Hepatocyte (in vitro differentiated cells): ENCODE results near the gene PLSCR1. TPM values are rescaled to one million over a fixed set of nuclear protein-coding genes. Genes with fewer than 3 reads are reported as not detected.

Experiments
- DNase-seq: peaks from one replicate; pipeline ENCODE4 v3.0.0-alpha.2; 2016; ENCODE audit warnings: low spot score
- H2AFZ ChIP-seq: fragments of 200-600 bp; sonication (generic); 2 replicates; pipeline ENCODE4 v1.6.0; 2016; ENCODE audit warnings: antibody characterized with exemption, mild to moderate bottlenecking
- H3K27ac ChIP-seq: fragments of 200-600 bp; sonication (generic); 2 replicates; pipeline ENCODE4 v1.5.1; 2016; ENCODE audit warnings: mild to moderate bottlenecking
- H3K27me3 ChIP-seq: fragments of 200-600 bp; sonication (generic); 2 replicates; pipeline ENCODE4 v1.6.1; 2016
- H3K36me3 ChIP-seq: fragments of 200-600 bp; sonication (generic); replicated peaks from 2 replicates; pipeline ENCODE4 v1.5.1; 2016; ENCODE audit warnings: low read depth; ENCODE audit not compliant: insufficient read depth
- H3K4me1 ChIP-seq: fragments of 200-600 bp; sonication (generic); 2 replicates; pipeline ENCODE4 v1.5.1; 2016; ENCODE audit warnings: mild to moderate bottlenecking, moderate library complexity; ENCODE audit not compliant: insufficient read depth
- H3K4me2 ChIP-seq: fragments of 200-600 bp; sonication (generic); 2 replicates; pipeline ENCODE4 v1.6.0; 2016
- H3K4me3 ChIP-seq: fragments of 200-600 bp; sonication (generic); 2 replicates; pipeline ENCODE4 v1.5.1; 2016; ENCODE audit warnings: mild to moderate bottlenecking
- H3K79me2 ChIP-seq: fragments of 200-600 bp; sonication (generic); 2 replicates; pipeline ENCODE4 v1.6.0; 2017; ENCODE audit warnings: mild to moderate bottlenecking
- H3K9me2 ChIP-seq: fragments of 200-600 bp; sonication (generic); replicated peaks from 2 replicates; pipeline ENCODE4 v1.6.0; 2017; ENCODE audit warnings: mild to moderate bottlenecking; ENCODE audit not compliant: insufficient read depth
- H3K9me3 ChIP-seq: fragments of 200-600 bp; sonication (generic); 2 replicates; pipeline ENCODE4 v1.5.1; 2016; ENCODE audit warnings: low read depth, mild to moderate bottlenecking
- H4K20me1 ChIP-seq: fragments of 200-600 bp; sonication (generic); 2 replicates; pipeline ENCODE4 v1.6.0; 2016; ENCODE audit warnings: mild to moderate bottlenecking; ENCODE audit not compliant: insufficient read depth, poor library complexity, severe bottlenecking
- EZH2 ChIP-seq: fragments of 200-600 bp; sonication (generic); IDR thresholded peaks from 2 replicates; pipeline ENCODE4 v1.6.1; 2016; ENCODE audit warnings: antibody characterized with exemption, mild to moderate bottlenecking, borderline replicate concordance
- EZH2phosphoT487 ChIP-seq: fragments of 200-600 bp; sonication (generic); IDR thresholded peaks from one replicate; pipeline ENCODE4 v1.6.1; 2018; ENCODE audit warnings: antibody characterized with exemption, mild to moderate bottlenecking, low read depth, moderate library complexity; ENCODE audit not compliant: unreplicated experiment, severe bottlenecking
- WGBS: methylation state at CpG from one replicate; pipeline ENCODE4 v1.1.6; 2016; ENCODE audit warnings: low lambda C conversion rate; ENCODE audit errors: missing lambda C conversion rate; 5-methylcytosine and 5-hydroxymethylcytosine counted together
- polyA plus RNA-seq: library from polyadenylated mRNA; unstranded; fragments of >200 nt; fragmentation: Nextera tagmentation; extraction: Ambion mirVana; gene quantifications from 2 replicates; pipeline ENCODE4 v1.2.1, GENCODE V29; 2016
- total RNA-seq: library from RNA; depleted of rRNA; stranded (reverse); fragments of >200 nt; gene quantifications from 2 replicates; pipeline ENCODE4 v1.2.3, GENCODE V29; 2014
- TF ChIP-seq, protein P1 (sequence below): fragments of 200-600 bp; sonication (generic); IDR thresholded peaks from 2 replicates; pipeline ENCODE4 v1.5.1; 2016; ENCODE audit warnings: antibody characterized with exemption, mild to moderate bottlenecking; ENCODE audit not compliant: poor library complexity

PLSCR1 gene
- total and polyA plus RNA-seq, 2 experiments from 2014 or later, result 44.9 to 72.6 TPM

DNA sequence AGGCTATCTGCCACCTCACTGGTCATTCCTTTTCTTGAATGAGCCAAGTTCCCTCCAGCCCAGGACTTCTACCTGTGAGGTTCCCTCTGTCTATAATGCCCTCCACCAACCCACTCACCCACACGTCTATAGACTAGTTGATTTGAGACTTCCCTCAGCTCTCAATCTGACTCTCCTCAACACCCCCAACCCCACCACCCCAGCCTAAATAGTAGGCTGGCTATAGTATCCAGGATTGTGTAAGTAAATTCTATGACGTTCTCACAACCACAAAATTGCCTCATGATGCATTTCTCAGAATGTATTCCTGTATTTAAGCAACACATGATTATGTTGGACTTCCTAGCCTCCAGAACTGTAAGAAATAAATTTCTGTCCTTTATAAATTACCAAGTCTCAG is 2.2 kb downstream of the PLSCR1 start:
- TF ChIP-seq EZH2phosphoT487, result no peak
- TF ChIP-seq, protein P1, sequence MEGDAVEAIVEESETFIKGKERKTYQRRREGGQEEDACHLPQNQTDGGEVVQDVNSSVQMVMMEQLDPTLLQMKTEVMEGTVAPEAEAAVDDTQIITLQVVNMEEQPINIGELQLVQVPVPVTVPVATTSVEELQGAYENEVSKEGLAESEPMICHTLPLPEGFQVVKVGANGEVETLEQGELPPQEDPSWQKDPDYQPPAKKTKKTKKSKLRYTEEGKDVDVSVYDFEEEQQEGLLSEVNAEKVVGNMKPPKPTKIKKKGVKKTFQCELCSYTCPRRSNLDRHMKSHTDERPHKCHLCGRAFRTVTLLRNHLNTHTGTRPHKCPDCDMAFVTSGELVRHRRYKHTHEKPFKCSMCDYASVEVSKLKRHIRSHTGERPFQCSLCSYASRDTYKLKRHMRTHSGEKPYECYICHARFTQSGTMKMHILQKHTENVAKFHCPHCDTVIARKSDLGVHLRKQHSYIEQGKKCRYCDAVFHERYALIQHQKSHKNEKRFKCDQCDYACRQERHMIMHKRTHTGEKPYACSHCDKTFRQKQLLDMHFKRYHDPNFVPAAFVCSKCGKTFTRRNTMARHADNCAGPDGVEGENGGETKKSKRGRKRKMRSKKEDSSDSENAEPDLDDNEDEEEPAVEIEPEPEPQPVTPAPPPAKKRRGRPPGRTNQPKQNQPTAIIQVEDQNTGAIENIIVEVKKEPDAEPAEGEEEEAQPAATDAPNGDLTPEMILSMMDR, result no peak
- no peak for TF ChIP-seq EZH2
- WGBS, result 72% methylated on average over 2 of the region's 2 CpGs

DNA sequence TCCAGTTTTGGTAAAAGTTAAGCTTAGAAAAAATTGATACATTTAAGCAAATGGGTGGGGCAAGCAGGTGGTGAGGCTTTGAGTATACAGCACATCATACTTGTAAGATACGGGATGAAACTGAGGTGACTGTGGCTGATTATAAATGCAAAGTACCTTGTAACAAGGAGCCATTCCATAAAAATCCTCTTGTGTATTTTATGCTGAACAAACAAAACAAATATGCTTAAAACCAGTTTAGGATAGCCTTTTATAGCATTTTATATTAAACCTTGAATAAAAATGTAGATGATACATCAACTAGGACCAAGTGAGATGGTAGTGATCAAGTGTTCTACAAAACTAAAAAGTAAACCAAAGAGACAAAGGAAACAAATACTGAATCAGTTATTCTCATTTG is 3.4 kb downstream of the PLSCR1 start:
- Histone ChIP-seq H3K4me2 (no peak overlapping the region), H3K9me3 (no peaks in the 10 kb centered on the region), H3K79me2 (peaks cover 83% of the 10 kb centered on the region), H3K27ac (no peak overlapping the region), H3K9me2 (no peaks in the 10 kb centered on the region), H4K20me1 (no peaks in the 10 kb centered on the region), H3K4me1 (peaks cover 8% of the 10 kb centered on the region), H3K36me3 (no peaks in the 10 kb centered on the region), H3K4me3 (no peak overlapping the region), H3K27me3 (no peaks in the 10 kb centered on the region), H2AFZ (no peak overlapping the region)
- DNase-seq, result no peak
- TF ChIP-seq, protein P1, result no peak
- TF ChIP-seq EZH2 (no peak), EZH2phosphoT487 (no peak)
- 96% methylated on average over 1 of the region's 1 CpG for WGBS

More for the DNA sequence above, 2.2 kb downstream of the PLSCR1 start:
- Histone ChIP-seq H3K79me2 (peaks cover 71% of the 10 kb centered on the region), H3K4me1 (peaks cover 8% of the 10 kb centered on the region), H3K36me3 (no peaks in the 10 kb centered on the region), H2AFZ (no peak overlapping the region), H3K4me2 (peak overlapping the region; percentile 81), H3K9me2 (no peaks in the 10 kb centered on the region), H3K27me3 (no peaks in the 10 kb centered on the region), H3K27ac (no peak overlapping the region), H4K20me1 (no peaks in the 10 kb centered on the region), H3K9me3 (no peaks in the 10 kb centered on the region), H3K4me3 (no peak overlapping the region)
- DNase-seq, result no peak

DNA sequence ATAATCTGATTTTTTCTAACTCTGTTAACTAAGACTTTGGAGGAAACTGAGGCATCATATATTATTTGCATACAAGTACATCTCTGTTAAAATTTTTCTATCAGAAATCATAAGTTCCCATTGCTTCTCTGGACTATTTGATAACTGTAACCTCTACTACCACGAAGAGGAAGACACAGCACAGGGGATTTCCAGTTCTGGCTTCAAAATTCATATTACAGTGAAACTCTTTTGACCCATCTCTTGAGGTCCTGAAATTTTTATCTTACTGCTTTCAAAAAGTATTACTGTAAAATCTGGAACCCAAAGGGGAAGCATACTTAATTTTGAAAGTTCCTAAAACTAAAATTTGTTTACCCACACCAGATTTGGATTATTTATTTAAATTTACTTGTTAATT is 4.2 kb downstream of the PLSCR1 start:
- H3K27ac ChIP-seq, result no peak overlapping the region
- no peaks in the 10 kb centered on the region for H3K27me3 ChIP-seq
- H3K36me3 ChIP-seq, result no peaks in the 10 kb centered on the region
- TF ChIP-seq EZH2 (no peak), EZH2phosphoT487 (no peak)
- TF ChIP-seq, protein P1, result no peak
- DNase-seq, result no peak
- no peaks in the 10 kb centered on the region for H4K20me1 ChIP-seq
- no peak overlapping the region for H2AFZ ChIP-seq
- peaks cover 88% of the 10 kb centered on the region for H3K79me2 ChIP-seq
- H3K9me3 ChIP-seq, result no peaks in the 10 kb centered on the region
- 100% methylated on average over 1 of the region's 1 CpG for WGBS
- peaks cover 8% of the 10 kb centered on the region for H3K4me1 ChIP-seq
- H3K9me2 ChIP-seq, result no peaks in the 10 kb centered on the region
- H3K4me2 ChIP-seq, result no peak overlapping the region
- H3K4me3 ChIP-seq, result no peak overlapping the region

DNA sequence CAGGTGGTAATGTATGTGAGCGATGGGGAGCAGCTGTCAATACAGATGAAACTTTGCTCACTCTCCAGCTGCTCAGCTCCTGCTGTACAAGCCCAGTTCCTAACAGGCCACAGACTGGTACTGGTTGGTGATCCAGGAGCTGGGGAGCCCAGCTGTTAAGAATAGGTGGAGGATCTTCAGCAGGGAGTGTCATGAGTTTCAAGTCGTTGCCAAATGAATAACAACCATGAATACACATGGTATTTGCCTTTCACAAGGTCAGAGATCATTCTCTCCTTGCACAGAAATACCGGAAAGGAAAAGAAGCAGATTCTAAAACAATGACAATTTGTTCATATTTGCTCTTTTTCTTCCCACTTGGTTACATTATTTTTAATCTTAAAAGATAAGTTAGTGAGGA is 5.1 kb downstream of the PLSCR1 start:
- H3K4me2 ChIP-seq, result peak overlapping the region; percentile 15

More for the DNA sequence above, 5.1 kb downstream of the PLSCR1 start:
- H3K9me3 ChIP-seq, result no peaks in the 10 kb centered on the region
- WGBS, result 81% methylated on average over 3 of the region's 3 CpGs
- H3K4me1 ChIP-seq, result peaks cover 8% of the 10 kb centered on the region
- H3K36me3 ChIP-seq, result no peaks in the 10 kb centered on the region
- no peak for DNase-seq
- no peaks in the 10 kb centered on the region for H3K27me3 ChIP-seq
- no peaks in the 10 kb centered on the region for H3K9me2 ChIP-seq
- H3K4me3 ChIP-seq, result no peak overlapping the region
- no peak overlapping the region for H3K27ac ChIP-seq
- H2AFZ ChIP-seq, result no peak overlapping the region
- TF ChIP-seq EZH2, result no peak
- TF ChIP-seq, protein P1, result no peak
- H3K79me2 ChIP-seq, result peaks cover 89% of the 10 kb centered on the region
- H4K20me1 ChIP-seq, result no peaks in the 10 kb centered on the region
